CD4-positive, alpha-beta T cell (primary cell): ENCODE results near the gene CTTN. TPM values are rescaled to one million over a fixed set of nuclear protein-coding genes. Genes with fewer than 3 reads are reported as not detected.

Experiments
- ATAC-seq: fragments of 200-7000 bp; cut with Tn5 transposase; one replicate; pipeline ENCODE4 v1.10.0; 2022; ENCODE audit warnings: mild to moderate bottlenecking; ENCODE audit not compliant: poor library complexity
- CTCF ChIA-PET: fragments of 350-600 bp; sonication (Branson Sonifier 250); formaldehyde crosslinking; loops from one replicate; lab custom pipeline; 2021; ENCODE audit warnings: antibody characterized with exemption, inconsistent platforms; lab: Charles Lee
- POLR2A ChIA-PET: fragments of 350-600 bp; sonication (Branson Sonifier 250); formaldehyde crosslinking; loops from one replicate; lab custom pipeline; 2021; ENCODE audit warnings: antibody characterized with exemption, inconsistent platforms; lab: Charles Lee
- DNase-seq, 14 experiments: peaks; one replicate each; pipeline ENCODE4 v3.0.0-alpha.2; 2013 to 2020; ENCODE audit warnings: mixed read lengths in 2 of 14
- H3K27ac ChIP-seq, 2 donors: one replicate each; pipeline versions ENCODE4 v1.5.1 to v1.7.0; 2013; ENCODE audit warnings: low read length in 2 of 2, low read depth in 1 of 2, mild to moderate bottlenecking in 1 of 2
- H3K27me3 ChIP-seq, 2 experiments: 1 replicate in 1 of 2; 2 replicates in 1 of 2; pipeline versions ENCODE4 v1.6.1 to v1.7.0; 2013; ENCODE audit warnings: low read length in 2 of 2, control low read depth in 1 of 2, mild to moderate bottlenecking in 1 of 2, moderate library complexity in 1 of 2; ENCODE audit not compliant: insufficient read depth in 2 of 2, control insufficient read depth in 1 of 2
- H3K36me3 ChIP-seq: one replicate; pipeline ENCODE4 v1.6.1; 2013; ENCODE audit warnings: low read length, control low read depth; ENCODE audit not compliant: insufficient read depth
- H3K4me1 ChIP-seq: one replicate; pipeline ENCODE4 v1.6.1; 2013; ENCODE audit warnings: low read length, control low read depth; ENCODE audit not compliant: insufficient read depth
- H3K4me3 ChIP-seq: one replicate; pipeline ENCODE4 v1.5.1; 2013; ENCODE audit warnings: mild to moderate bottlenecking, low read length, moderate library complexity
- H3K9me3 ChIP-seq, 2 experiments: 1 replicate in 1 of 2; 2 replicates in 1 of 2; pipeline versions ENCODE4 v1.6.1 to v1.7.0; 2013; ENCODE audit warnings: low read length in 2 of 2, mild to moderate bottlenecking in 2 of 2, control low read depth in 1 of 2, moderate library complexity in 1 of 2; ENCODE audit not compliant: control insufficient read depth in 1 of 2, insufficient read depth in 1 of 2
- H3K27ac Mint-ChIP-seq: one replicate; pipeline ENCODE4 v1.8.0; 2020; ENCODE audit warnings: mixed read lengths
- H3K27me3 Mint-ChIP-seq: one replicate; pipeline ENCODE4 v1.8.0; 2021; ENCODE audit warnings: mixed read lengths
- H3K36me3 Mint-ChIP-seq: one replicate; pipeline ENCODE4 v1.8.0; 2021; ENCODE audit warnings: low read depth, mixed read lengths
- H3K4me1 Mint-ChIP-seq: one replicate; pipeline ENCODE4 v1.8.0; 2021; ENCODE audit warnings: low read depth, mixed read lengths
- H3K4me3 Mint-ChIP-seq: one replicate; pipeline ENCODE4 v1.8.0; 2020; ENCODE audit warnings: mild to moderate bottlenecking, mixed read lengths
- H3K9me3 Mint-ChIP-seq: one replicate; pipeline ENCODE4 v1.8.0; 2020; ENCODE audit warnings: mixed read lengths
- CTCF ChIP-seq: fragments of 200-600 bp; IDR thresholded peaks from one replicate; pipeline ENCODE4 v1.8.0; 2022; ENCODE audit warnings: antibody characterized with exemption, mild to moderate bottlenecking
- intact Hi-C, 2 experiments: fragments of 100-400 bp; cut with DNase I in 1 of 2; cut with micrococcal nuclease in 1 of 2; formaldehyde crosslinking; loops; one replicate each; pipeline versions ENCODE4 v1.15.1 to v1.9.0; 2023 to 2025; cut with DNase I, micrococcal nuclease
- total RNA-seq, 174 experiments: library from RNA in 2 of 174; stranded (reverse) in 2 of 174; gene quantifications; one replicate each; pipeline ENCODE4 v1.2.3 and lab custom pipeline; 2021 to 2026

The CTTN gene
- total RNA-seq, 2 experiments from 2014 or later = 0.45 to 0.80 TPM

- Histone ChIP-seq H3K9me3 (no peaks in the 10 kb centered on the region), H3K4me1 (no peaks in the 10 kb centered on the region), H3K4me3 (no peak overlapping the region), H3K27me3 (peaks cover 0 to 2% of the 10 kb centered on the region in 2 experiments), H3K36me3 (no peaks in the 10 kb centered on the region), H3K27ac (no peak overlapping the region)
- H3K27me3 Mint-ChIP-seq = no peaks in the 10 kb centered on the region
- ChIA-PET POLR2A (interaction anchor here (0.6 kb wide), 1 partner anchor 164 kb away, joined by 3 read pairs; no protein-coding TSS in a partner anchor), CTCF (no interaction called here)
- no peak overlapping the region for H3K4me3 Mint-ChIP-seq
- no peaks in the 10 kb centered on the region for H3K4me1 Mint-ChIP-seq
- intact Hi-C loops = no loop called here
- no peak overlapping the region for H3K27ac Mint-ChIP-seq
- DNase-seq = no peak
- ATAC-seq = no peak
- no peaks in the 10 kb centered on the region for H3K36me3 Mint-ChIP-seq
- TF ChIP-seq CTCF = no peak
- no peaks in the 10 kb centered on the region for H3K9me3 Mint-ChIP-seq
Observed at GRCh38 chr11:70433038-70433437, 34.7 kb downstream of the CTTN start.

- ChIA-PET CTCF (no interaction called here), POLR2A (interaction anchor here (0.6 kb wide), 1 partner anchor 164 kb away, joined by 3 read pairs; no protein-coding TSS in a partner anchor)
- TF ChIP-seq CTCF = no peak
- ATAC-seq = no peak
- Mint-ChIP-seq H3K27me3 (no peaks in the 10 kb centered on the region), H3K36me3 (no peaks in the 10 kb centered on the region), H3K4me1 (no peaks in the 10 kb centered on the region), H3K9me3 (no peaks in the 10 kb centered on the region), H3K4me3 (no peak overlapping the region), H3K27ac (no peak overlapping the region)
- DNase-seq = no peak
- H3K4me1 ChIP-seq = no peaks in the 10 kb centered on the region
- H3K27me3 ChIP-seq = peaks cover 0 to 2% of the 10 kb centered on the region in 2 experiments
- intact Hi-C loops = no loop called here
- no peaks in the 10 kb centered on the region for H3K9me3 ChIP-seq
- H3K36me3 ChIP-seq = no peaks in the 10 kb centered on the region
- H3K27ac ChIP-seq = no peak overlapping the region
- H3K4me3 ChIP-seq = no peak overlapping the region
Observed at GRCh38 chr11:70433526-70433925, 35.2 kb downstream of the CTTN start.

GRCh38 chr11:70433966-70434812, 35.9 kb downstream of the CTTN start:
- Histone ChIP-seq H3K9me3 (no peaks in the 10 kb centered on the region), H3K27ac (no peak overlapping the region), H3K27me3 (peaks cover 0 to 2% of the 10 kb centered on the region in 2 experiments), H3K36me3 (no peaks in the 10 kb centered on the region), H3K4me1 (no peaks in the 10 kb centered on the region), H3K4me3 (no peak overlapping the region)
- CTCF ChIA-PET = no interaction called here
- H3K4me1 Mint-ChIP-seq = no peaks in the 10 kb centered on the region
- H3K9me3 Mint-ChIP-seq = no peaks in the 10 kb centered on the region
- POLR2A ChIA-PET = no interaction called here
- no peaks in the 10 kb centered on the region for H3K27me3 Mint-ChIP-seq
- no peak for DNase-seq
- H3K27ac Mint-ChIP-seq = no peak overlapping the region
- no peaks in the 10 kb centered on the region for H3K36me3 Mint-ChIP-seq
- H3K4me3 Mint-ChIP-seq = no peak overlapping the region
- intact Hi-C loops = no loop called here
- no peak for TF ChIP-seq CTCF
- ATAC-seq = no peak
